Kidney (tissue), 14 donors: ENCODE results near the gene PRR20G. TPM values are rescaled to one million over a fixed set of nuclear protein-coding genes. Genes with fewer than 3 reads are reported as not detected.

Experiments used
- DNase-seq, 5 donors: peaks; one replicate each; pipeline ENCODE4 v3.0.0-alpha.2; 2013 to 2020
- FAIRE-seq: peaks from 2 replicates; lab custom pipeline; 2012; peaks lifted over from hg19 to GRCh38; lab: Jason Lieb, UNC
- H3K27ac ChIP-seq, 2 donors: one replicate each; pipeline ENCODE4 v1.7.0; 2013; ENCODE audit warnings: low read depth in 2 of 2, low read length in 2 of 2, inconsistent platforms in 1 of 2
- H3K27me3 ChIP-seq: one replicate; pipeline ENCODE4 v1.7.1; 2013; ENCODE audit warnings: low read length, inconsistent platforms; ENCODE audit not compliant: control insufficient read depth, insufficient read depth
- H3K36me3 ChIP-seq, 3 donors: one replicate each; pipeline versions ENCODE4 v1.7.0 to v1.7.1; 2013; ENCODE audit warnings: low read length in 3 of 3, control low read depth in 1 of 3, inconsistent platforms in 1 of 3; ENCODE audit not compliant: insufficient read depth in 3 of 3, control insufficient read depth in 2 of 3
- H3K4me1 ChIP-seq, 3 donors: one replicate each; pipeline versions ENCODE4 v1.7.0 to v1.7.1; 2013; ENCODE audit warnings: low read length in 3 of 3, inconsistent platforms in 1 of 3, low read depth in 1 of 3; ENCODE audit not compliant: control insufficient read depth in 2 of 3, insufficient read depth in 2 of 3
- H3K4me3 ChIP-seq, 3 donors: one replicate each; pipeline versions ENCODE4 v1.7.0 to v1.8.1; 2013; ENCODE audit warnings: low read length in 3 of 3, control low read depth in 1 of 3, inconsistent platforms in 1 of 3
- H3K9ac ChIP-seq, 3 donors: one replicate each; pipeline versions ENCODE4 v1.7.0 to v1.7.1; 2013; ENCODE audit warnings: low read length in 3 of 3, control low read depth in 1 of 3, inconsistent platforms in 1 of 3
- H3K9me3 ChIP-seq, 3 donors: one replicate each; pipeline versions ENCODE4 v1.7.0 to v1.7.1; 2013; ENCODE audit warnings: low read length in 3 of 3, control low read depth in 1 of 3, inconsistent platforms in 1 of 3; ENCODE audit not compliant: control insufficient read depth in 2 of 3, insufficient read depth in 1 of 3
- intact Hi-C: fragments of 100-400 bp; cut with DNase I; formaldehyde crosslinking; loops from one replicate; pipeline ENCODE4 v1.11.1; 2022
- polyA plus RNA-seq: library from polyadenylated mRNA; stranded (reverse); fragments of 350-450 nt; fragmentation: Illumina TruSeq; extraction: RNeasy Lipid Tissue Mini Kit (QIAGEN cat#74804); gene quantifications from one replicate; pipeline ENCODE4 v1.2.3, GENCODE V29; 2014; ENCODE audit warnings: low read depth, low replicate concordance; ENCODE audit not compliant: insufficient read depth
- total RNA-seq: library from RNA; stranded (reverse); fragmentation: NEBNext Ultra II Directional; extraction: Animal tissue kit (Norgen Biotek cat#: 25700); gene quantifications from one replicate; pipeline ENCODE4 v1.2.1, GENCODE V29; 2021
- TF ChIP-seq, protein P1 (sequence below): IDR thresholded peaks from 3 replicates; pipeline ENCODE4 v1.5.1; 2012; ENCODE audit warnings: mild to moderate bottlenecking, moderate library complexity, borderline replicate concordance; ENCODE audit not compliant: insufficient read depth; ENCODE audit errors: extremely low read depth
- donor health status: control.
- donor health status: control.
- donor health status: control.
- donor health status: control.
- donor health status: control.
- donor health status: DM: yes; HTN: yes; CAD: no.
- donor health status: Normal renal cell carcinoma (clear cell type).

The PRR20G gene
- total and polyA plus RNA-seq, 2 donors from 2014 or later: not detected

DNA sequence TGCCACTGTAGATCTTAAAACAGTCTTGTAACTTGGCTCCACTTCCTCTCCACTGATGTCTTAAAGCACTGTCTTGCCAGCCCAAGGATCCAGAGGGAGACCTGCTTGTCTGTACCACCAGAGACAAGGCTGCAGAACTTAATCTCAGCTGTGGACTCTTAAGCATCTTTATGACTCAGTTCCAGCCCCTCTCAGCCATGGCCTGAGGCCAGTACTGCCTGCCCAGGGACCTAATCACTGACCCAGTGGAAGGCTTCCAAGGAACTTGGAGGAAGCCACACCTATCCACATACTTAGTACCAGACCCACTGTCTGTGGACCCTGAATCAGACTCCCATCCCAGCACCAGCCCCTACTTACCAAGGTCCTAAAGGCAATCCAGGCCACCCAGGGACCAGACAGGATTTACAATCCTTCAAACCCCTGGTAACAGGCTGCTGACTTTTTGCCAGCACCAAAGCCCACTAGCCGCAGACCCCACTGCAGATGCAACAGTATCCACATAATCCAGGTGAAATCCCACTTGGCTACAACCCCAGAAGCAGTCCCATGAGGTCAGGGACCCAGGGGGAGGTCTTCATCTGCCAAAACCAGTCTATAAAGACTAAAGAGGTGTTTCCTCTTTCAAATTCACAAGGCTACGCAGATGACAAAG lies 41.9 kb upstream of the PRR20G start:
- no peaks in the 10 kb centered on the region for H3K4me1 ChIP-seq
- H3K9ac ChIP-seq: no peak overlapping the region
- no peaks in the 10 kb centered on the region for H3K27me3 ChIP-seq
- H3K4me3 ChIP-seq: no peak overlapping the region
- FAIRE-seq (no peak), DNase-seq (no peak)
- no peaks in the 10 kb centered on the region for H3K36me3 ChIP-seq
- TF ChIP-seq, protein P1, sequence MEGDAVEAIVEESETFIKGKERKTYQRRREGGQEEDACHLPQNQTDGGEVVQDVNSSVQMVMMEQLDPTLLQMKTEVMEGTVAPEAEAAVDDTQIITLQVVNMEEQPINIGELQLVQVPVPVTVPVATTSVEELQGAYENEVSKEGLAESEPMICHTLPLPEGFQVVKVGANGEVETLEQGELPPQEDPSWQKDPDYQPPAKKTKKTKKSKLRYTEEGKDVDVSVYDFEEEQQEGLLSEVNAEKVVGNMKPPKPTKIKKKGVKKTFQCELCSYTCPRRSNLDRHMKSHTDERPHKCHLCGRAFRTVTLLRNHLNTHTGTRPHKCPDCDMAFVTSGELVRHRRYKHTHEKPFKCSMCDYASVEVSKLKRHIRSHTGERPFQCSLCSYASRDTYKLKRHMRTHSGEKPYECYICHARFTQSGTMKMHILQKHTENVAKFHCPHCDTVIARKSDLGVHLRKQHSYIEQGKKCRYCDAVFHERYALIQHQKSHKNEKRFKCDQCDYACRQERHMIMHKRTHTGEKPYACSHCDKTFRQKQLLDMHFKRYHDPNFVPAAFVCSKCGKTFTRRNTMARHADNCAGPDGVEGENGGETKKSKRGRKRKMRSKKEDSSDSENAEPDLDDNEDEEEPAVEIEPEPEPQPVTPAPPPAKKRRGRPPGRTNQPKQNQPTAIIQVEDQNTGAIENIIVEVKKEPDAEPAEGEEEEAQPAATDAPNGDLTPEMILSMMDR: no peak
- H3K27ac ChIP-seq: no peak overlapping the region
- peaks cover 0 to 3% (median 2%) of the 10 kb centered on the region in 3 donors for H3K9me3 ChIP-seq
- intact Hi-C loops: no loop called here

DNA sequence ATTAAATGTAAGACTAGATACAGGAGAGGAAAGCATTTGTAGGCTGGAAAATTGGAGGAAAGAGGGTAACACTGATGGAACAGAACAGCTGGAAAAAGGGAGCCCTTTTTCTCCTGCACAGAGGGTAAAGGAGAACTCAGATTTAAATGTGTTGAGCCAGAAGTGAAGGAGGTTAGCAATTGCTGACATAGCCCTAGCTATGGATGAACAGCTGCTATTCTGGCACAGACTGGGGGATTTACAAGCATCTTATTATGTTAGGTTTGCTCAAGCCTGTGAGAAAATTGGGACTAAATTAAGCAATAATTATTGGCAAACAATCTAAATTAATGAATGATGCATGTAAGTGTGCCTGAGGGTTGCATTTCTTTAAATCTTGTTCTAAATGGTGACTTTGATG lies 40.6 kb upstream of the PRR20G start:
- no peaks in the 10 kb centered on the region for H3K4me1 ChIP-seq
- no peaks in the 10 kb centered on the region for H3K36me3 ChIP-seq
- no peak overlapping the region for H3K9ac ChIP-seq
- no peaks in the 10 kb centered on the region for H3K27me3 ChIP-seq
- H3K9me3 ChIP-seq: peaks cover 0 to 2% (median 0%) of the 10 kb centered on the region in 3 donors
- FAIRE-seq (no peak), DNase-seq (no peak)
- intact Hi-C loops: no loop called here
- TF ChIP-seq, protein P1: no peak
- no peak overlapping the region for H3K4me3 ChIP-seq
- H3K27ac ChIP-seq: no peak overlapping the region

DNA sequence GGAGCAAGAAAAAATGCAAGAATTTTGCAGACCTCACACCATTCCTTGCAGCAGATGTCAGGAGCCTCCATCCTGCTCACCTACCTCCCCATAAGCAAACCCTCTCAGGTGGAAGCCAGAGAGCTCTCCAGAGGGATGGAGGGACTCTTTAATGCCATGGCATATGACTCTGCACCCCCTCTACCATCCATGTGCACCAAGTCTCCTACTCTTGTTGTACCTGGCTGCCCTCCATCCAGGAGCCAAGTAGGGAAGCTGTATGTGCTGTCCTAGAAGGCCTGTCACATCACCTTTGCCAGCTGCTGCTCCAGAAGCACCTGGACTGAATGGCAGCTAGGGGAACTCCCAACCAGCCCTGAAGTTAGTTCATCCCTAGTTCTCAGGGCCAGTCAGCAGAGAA lies 38.5 kb upstream of the PRR20G start:
- DNase-seq (no peak), FAIRE-seq (no peak)
- no peak overlapping the region for H3K4me3 ChIP-seq
- intact Hi-C loops: no loop called here
- no peak overlapping the region for H3K9ac ChIP-seq
- no peaks in the 10 kb centered on the region for H3K36me3 ChIP-seq
- H3K4me1 ChIP-seq: no peaks in the 10 kb centered on the region
- no peaks in the 10 kb centered on the region for H3K27me3 ChIP-seq
- H3K27ac ChIP-seq: no peak overlapping the region
- H3K9me3 ChIP-seq: peaks cover 0 to 2% (median 0%) of the 10 kb centered on the region in 3 donors
- TF ChIP-seq, protein P1: no peak

DNA sequence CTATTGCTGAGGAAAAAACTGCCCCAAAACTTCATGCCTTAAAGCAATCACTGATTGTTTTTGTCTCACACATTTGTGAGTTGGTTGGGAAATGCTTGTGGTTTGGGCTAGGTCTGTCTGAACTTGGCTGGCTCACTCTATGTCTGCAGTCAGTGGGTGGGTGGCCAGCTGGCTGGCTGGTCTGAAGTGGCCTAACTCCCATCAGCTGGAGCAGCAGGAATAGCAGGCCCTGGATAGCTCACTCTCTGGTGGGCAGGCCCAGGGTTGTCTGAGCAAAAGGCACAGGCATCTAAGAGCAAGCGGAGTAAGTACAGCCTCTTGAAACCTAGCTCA lies 37.7 kb upstream of the PRR20G start:
- H3K36me3 ChIP-seq: no peaks in the 10 kb centered on the region
- H3K27me3 ChIP-seq: no peaks in the 10 kb centered on the region
- TF ChIP-seq, protein P1: no peak
- intact Hi-C loops: no loop called here
- H3K4me1 ChIP-seq: no peaks in the 10 kb centered on the region
- no peak for FAIRE-seq
- no peak overlapping the region for H3K4me3 ChIP-seq
- no peak overlapping the region for H3K27ac ChIP-seq
- DNase-seq: no peak
- no peaks in the 10 kb centered on the region for H3K9me3 ChIP-seq
- H3K9ac ChIP-seq: no peak overlapping the region
